C4-2B (cell line): ENCODE data around the gene GPRIN1.

ENCODE experiments used
- H3K27ac ChIP-seq: fragments of 450-650 bp; 2 replicates; pipeline ENCODE4 v1.5.1; 2017
- CTCF ChIP-seq: fragments of 450-650 bp; conservative IDR thresholded peaks from 2 replicates; pipeline ENCODE4 v1.5.1; 2017; ENCODE audit warnings: mild to moderate bottlenecking
- ZFX ChIP-seq: fragments of 450-650 bp; IDR thresholded peaks from 2 replicates; pipeline ENCODE4 v1.6.1; 2017

Gene GPRIN1

GRCh38 chr5:176609724-176610434 lies at the start of gene GPRIN1:
GPRIN1 (minus strand) TSS chr5:176610156; CDS start chr5:176599834, 10,322 bp downstream.
- peak within 1 kb of the TSS; percentile 69 for H3K27ac ChIP-seq

GRCh38 chr5:176659512-176659839 lies 49.5 kb upstream of the GPRIN1 start:
- TF ChIP-seq ZFX: no peak
- no peak for TF ChIP-seq CTCF
- no peak overlapping the region for H3K27ac ChIP-seq

More at GRCh38 chr5:176609724-176610434, at the start of gene GPRIN1:
- TF ChIP-seq ZFX (no peak), CTCF (no peak)

GRCh38 chr5:176658817-176659511 lies 49.0 kb upstream of the GPRIN1 start:
- H3K27ac ChIP-seq: no peak overlapping the region
- TF ChIP-seq ZFX (no peak), CTCF (no peak)

- no peak overlapping the region for H3K27ac ChIP-seq
- TF ChIP-seq ZFX: no peak
- peak; percentile 95 for TF ChIP-seq CTCF
Measured at GRCh38 chr5:176658007-176658599, 48.1 kb upstream of the GPRIN1 start.

- TF ChIP-seq ZFX (no peak), CTCF (no peak)
- H3K27ac ChIP-seq: no peak overlapping the region
Measured at GRCh38 chr5:176656467-176656990, 46.6 kb upstream of the GPRIN1 start.

- TF ChIP-seq CTCF: no peak
- no peak for TF ChIP-seq ZFX
- no peak overlapping the region for H3K27ac ChIP-seq
Measured at GRCh38 chr5:176654856-176655255, 44.9 kb upstream of the GPRIN1 start.
